ENCODE results near the gene PKIB. TPM values are rescaled to one million over a fixed set of nuclear protein-coding genes. Genes with fewer than 3 reads are reported as not detected.

PKIB gene
- total and polyA plus RNA-seq, 2 of the 4 experiments (the other 2 are of a cell fraction), result 6.3 to 13.1 TPM

DNA sequence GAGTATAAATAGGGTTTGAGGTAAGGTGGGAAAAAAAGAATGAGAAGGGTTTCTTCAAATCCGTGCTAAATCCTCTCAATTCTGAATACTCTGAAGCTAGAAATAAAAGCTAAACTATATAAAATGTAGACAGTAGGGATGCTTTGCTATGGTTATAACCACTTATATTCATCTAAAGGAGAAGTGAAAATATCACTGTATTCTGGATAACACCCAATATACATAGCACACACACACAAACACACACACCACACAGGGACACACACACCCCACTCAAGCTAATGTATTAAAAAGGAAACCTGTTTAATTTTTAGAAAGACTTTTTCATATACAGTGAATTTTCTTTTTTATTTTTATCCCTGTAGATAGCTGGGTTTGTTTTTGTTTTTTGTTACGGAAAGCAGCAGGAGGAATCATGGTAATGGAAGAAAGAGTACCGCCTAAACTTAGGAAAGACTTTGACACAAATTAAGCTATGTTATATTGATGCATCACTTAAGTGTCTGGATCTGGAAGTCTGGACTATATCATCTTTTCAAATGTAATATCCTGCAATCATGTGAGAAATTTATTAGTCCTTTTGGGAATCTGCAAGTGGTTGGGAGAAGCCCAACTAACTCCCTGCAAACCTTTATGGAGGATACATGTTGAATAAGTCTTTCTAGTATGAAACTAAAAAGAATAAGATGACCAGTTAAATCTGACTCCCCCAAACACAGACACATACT is 100.9 kb downstream of the PKIB start:
- dilution Hi-C loops (cut with HindIII; ENCODE audit: low sequenced_read_pairs, unreplicated experiment), result no loop called here

More for the DNA sequence above, 100.9 kb downstream of the PKIB start:
- Histone ChIP-seq H2BK15ac (ENCODE audit: low read depth, low read length) (no peak overlapping the region), H3K4me1 (ENCODE audit: control insufficient read depth, insufficient read depth, low read length) (no peaks in the 10 kb centered on the region), H3K9me1 (ENCODE audit: insufficient read depth, low read length) (no peaks in the 10 kb centered on the region), H3K56ac (ENCODE audit: extremely low read depth, insufficient read depth, low read length) (no peak overlapping the region), H2AK9ac (replicated peaks; ENCODE audit: low read depth, low read length, poor library complexity) (no peak overlapping the region), H3K9me3 (ENCODE audit: control insufficient read depth, insufficient read depth, low read length) (no peaks in the 10 kb centered on the region), H4K20me1 (ENCODE audit: insufficient read depth, low read length) (no peaks in the 10 kb centered on the region), H2BK120ac (ENCODE audit: low read depth, low read length) (no peak overlapping the region), H3K79me1 (ENCODE audit: low read depth in 1 of 2, low read length in 2 of 2) (no peaks in the 10 kb centered on the region), H2BK20ac (ENCODE audit: low read depth, low read length) (no peak overlapping the region), H3K4me3 (ENCODE audit: insufficient read depth, low read depth, low read length) (no peak overlapping the region), H4K5ac (ENCODE audit: low read depth, low read length) (no peak overlapping the region), H3K9ac (ENCODE audit: low read depth, low read length) (no peak overlapping the region), H3K27me3 (ENCODE audit: control insufficient read depth, insufficient read depth, low read length) (no peaks in the 10 kb centered on the region), H2AFZ (replicated peaks; ENCODE audit: low read length, poor library complexity) (no peak overlapping the region), H4K8ac (ENCODE audit: low read depth in 2 of 2, low read length in 2 of 2) (no peak overlapping the region), H3K18ac (ENCODE audit: low read depth, low read length) (no peak overlapping the region), H3K27ac (ENCODE audit: insufficient read depth, low read length) (no peak overlapping the region), H3K14ac (replicated peaks; ENCODE audit: low read depth, low read length) (no peak overlapping the region), H2BK5ac (ENCODE audit: low read depth, low read length, poor library complexity, severe bottlenecking) (no peak overlapping the region), H3K23ac (ENCODE audit: low read depth, low read length) (no peak overlapping the region), H3K4ac (ENCODE audit: low read depth, low read length) (no peak overlapping the region), H3K4me2 (ENCODE audit: low read depth, low read length) (no peak overlapping the region), H4K91ac (ENCODE audit: insufficient read depth, low read depth, low read length) (no peak overlapping the region), H3K36me3 (ENCODE audit: control insufficient read depth, insufficient read depth, low read length) (no peaks in the 10 kb centered on the region), H2AK5ac (ENCODE audit: low read depth, low read length) (no peak overlapping the region)
- WGBS, 2 experiments (ENCODE audit: extremely low coverage in 2 of 2, insufficient read length in 1 of 2), result no CpG with 5 or more reads among the region's 3 CpGs
- ChIA-PET CTCF (interaction anchor here (1.5 kb wide), 1 partner anchor 128 kb away, joined by 4 read pairs; no protein-coding TSS in a partner anchor), POLR2A (ENCODE audit: unreplicated experiment) (no interaction called here)
- intact Hi-C loops (cut with micrococcal nuclease) (no loop called here), in situ Hi-C loops (cut with MboI; ENCODE audit: low sequenced_read_pairs) (no loop called here)
- DNase-seq, result no peak
- TF ChIP-seq RFX5 (IDR thresholded peaks at IDR 0.05; ENCODE audit: low read depth, low read length), result no peak
- TF ChIP-seq MXI1 (IDR thresholded peaks at IDR 0.05; ENCODE audit: borderline replicate concordance, low read depth, low read length), result no peak
- TF ChIP-seq FOS (IDR thresholded peaks at IDR 0.05; ENCODE audit: low read depth, low read length), result no peak
- no peak for TF ChIP-seq NFE2L2 (IDR thresholded peaks at IDR 0.05; ENCODE audit: low read depth, low read length)
- TF ChIP-seq, protein P1, sequence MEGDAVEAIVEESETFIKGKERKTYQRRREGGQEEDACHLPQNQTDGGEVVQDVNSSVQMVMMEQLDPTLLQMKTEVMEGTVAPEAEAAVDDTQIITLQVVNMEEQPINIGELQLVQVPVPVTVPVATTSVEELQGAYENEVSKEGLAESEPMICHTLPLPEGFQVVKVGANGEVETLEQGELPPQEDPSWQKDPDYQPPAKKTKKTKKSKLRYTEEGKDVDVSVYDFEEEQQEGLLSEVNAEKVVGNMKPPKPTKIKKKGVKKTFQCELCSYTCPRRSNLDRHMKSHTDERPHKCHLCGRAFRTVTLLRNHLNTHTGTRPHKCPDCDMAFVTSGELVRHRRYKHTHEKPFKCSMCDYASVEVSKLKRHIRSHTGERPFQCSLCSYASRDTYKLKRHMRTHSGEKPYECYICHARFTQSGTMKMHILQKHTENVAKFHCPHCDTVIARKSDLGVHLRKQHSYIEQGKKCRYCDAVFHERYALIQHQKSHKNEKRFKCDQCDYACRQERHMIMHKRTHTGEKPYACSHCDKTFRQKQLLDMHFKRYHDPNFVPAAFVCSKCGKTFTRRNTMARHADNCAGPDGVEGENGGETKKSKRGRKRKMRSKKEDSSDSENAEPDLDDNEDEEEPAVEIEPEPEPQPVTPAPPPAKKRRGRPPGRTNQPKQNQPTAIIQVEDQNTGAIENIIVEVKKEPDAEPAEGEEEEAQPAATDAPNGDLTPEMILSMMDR (conservative IDR thresholded peaks at IDR 0.05; ENCODE audit: low read depth, low read length), result no peak
- TF ChIP-seq, protein P2, sequence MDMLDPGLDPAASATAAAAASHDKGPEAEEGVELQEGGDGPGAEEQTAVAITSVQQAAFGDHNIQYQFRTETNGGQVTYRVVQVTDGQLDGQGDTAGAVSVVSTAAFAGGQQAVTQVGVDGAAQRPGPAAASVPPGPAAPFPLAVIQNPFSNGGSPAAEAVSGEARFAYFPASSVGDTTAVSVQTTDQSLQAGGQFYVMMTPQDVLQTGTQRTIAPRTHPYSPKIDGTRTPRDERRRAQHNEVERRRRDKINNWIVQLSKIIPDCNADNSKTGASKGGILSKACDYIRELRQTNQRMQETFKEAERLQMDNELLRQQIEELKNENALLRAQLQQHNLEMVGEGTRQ (IDR thresholded peaks at IDR 0.05; ENCODE audit: low read depth, low read length), result no peak
- no peak for TF ChIP-seq POLR2A (IDR thresholded peaks at IDR 0.05; ENCODE audit: low read depth, low read length)
- BruUV-seq (replicated peaks), result no TSS peak
- ATAC-seq (ENCODE audit: low read depth), result no peak

Measured in IMR-90 (cell line).